ENCODE results near the gene TXNL4B.

The TXNL4B gene

DNA sequence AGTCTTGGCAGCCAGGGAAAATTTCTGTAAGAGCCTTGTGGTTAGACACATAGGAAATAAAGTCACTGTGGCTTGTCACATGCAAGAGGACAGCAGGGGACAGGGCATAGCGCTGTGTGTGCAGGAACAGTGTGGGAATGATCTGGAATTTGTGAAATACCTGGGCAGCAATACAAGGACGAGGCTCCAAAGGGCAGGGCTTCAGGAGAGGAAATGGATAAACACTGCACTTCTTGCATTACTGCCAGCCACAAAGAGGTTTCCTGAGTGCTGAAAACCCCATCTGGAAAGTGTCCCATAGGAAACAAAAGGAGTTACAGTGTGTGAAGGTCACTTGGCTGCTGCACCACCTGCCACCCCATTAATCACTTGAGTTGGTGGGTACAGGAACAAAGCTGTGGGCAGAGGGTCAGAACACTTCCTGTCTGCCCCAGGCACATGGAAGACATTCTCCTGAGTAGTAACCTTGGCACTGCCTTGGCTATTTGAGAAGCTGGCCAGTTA, 51.2 kb downstream of the TXNL4B start:
- no peak overlapping the region for H3K27ac ChIP-seq
- TF ChIP-seq, protein P1, sequence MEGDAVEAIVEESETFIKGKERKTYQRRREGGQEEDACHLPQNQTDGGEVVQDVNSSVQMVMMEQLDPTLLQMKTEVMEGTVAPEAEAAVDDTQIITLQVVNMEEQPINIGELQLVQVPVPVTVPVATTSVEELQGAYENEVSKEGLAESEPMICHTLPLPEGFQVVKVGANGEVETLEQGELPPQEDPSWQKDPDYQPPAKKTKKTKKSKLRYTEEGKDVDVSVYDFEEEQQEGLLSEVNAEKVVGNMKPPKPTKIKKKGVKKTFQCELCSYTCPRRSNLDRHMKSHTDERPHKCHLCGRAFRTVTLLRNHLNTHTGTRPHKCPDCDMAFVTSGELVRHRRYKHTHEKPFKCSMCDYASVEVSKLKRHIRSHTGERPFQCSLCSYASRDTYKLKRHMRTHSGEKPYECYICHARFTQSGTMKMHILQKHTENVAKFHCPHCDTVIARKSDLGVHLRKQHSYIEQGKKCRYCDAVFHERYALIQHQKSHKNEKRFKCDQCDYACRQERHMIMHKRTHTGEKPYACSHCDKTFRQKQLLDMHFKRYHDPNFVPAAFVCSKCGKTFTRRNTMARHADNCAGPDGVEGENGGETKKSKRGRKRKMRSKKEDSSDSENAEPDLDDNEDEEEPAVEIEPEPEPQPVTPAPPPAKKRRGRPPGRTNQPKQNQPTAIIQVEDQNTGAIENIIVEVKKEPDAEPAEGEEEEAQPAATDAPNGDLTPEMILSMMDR (IDR thresholded peaks at IDR 0.05), result no peak
- no peak for TF ChIP-seq ZFX (IDR thresholded peaks at IDR 0.05; ENCODE audit: borderline replicate concordance)

DNA sequence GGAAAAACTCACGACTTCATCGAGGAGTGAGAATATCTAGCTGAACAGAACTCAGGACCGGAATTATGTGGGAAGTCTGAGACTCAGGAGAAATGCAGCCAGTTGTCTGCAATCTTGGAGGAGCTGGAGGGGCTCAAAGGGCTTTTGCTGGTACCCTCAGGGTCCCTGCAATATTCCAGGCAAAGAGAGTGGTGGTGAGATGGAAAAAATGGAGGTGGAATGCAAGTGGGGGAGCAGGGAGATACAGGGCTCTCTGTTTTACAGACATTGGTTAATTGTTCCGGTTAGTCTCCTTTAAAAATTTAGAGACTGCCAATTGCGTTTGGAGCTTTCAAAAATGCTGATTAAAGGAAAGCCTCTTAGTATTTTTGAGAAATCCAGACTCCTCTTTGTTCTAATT, 57.3 kb downstream of the TXNL4B start:
- no peak for TF ChIP-seq ZFX (IDR thresholded peaks at IDR 0.05; ENCODE audit: borderline replicate concordance)
- no peak overlapping the region for H3K27ac ChIP-seq

All from 22Rv1 (cell line).